HG03280 (cell line): Measurements from ENCODE around the gene PPP2R5D.

Source experiments
- ATAC-seq: cut with Tn5 transposase; IDR thresholded peaks from one replicate; pipeline ENCODE4 v1.9.1; 2021; ENCODE audit warnings: mild to moderate bottlenecking, moderate library complexity; ENCODE audit not compliant: unreplicated experiment

The PPP2R5D gene

GRCh38 chr6:42963179-42963854, 21.1 kb upstream of the PPP2R5D start:
- no peak for ATAC-seq

- ATAC-seq = no peak
These were observed 20.3 kb upstream of the PPP2R5D start for GRCh38 chr6:42963855-42964605.

DNA sequence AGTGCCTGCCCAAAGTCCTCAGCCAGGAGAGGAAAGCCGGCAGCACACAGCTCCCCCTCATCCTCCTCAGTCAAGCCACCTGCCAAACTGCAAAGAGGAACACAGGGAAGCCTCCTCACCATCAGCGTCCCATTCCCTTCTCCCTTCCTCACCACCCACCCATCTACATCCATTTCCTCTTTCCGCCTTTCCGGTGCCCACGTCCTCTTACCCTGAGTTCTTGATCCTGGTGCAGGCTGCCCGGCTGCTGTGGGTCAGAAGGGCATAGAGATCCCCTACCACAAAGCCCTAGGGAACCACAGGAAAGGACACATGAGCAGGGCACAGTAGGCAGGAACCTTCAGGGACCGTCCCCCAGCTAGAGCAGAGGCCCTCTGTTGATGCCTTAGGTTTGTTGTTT, 17.8 kb upstream of the PPP2R5D start:
- ATAC-seq = no peak

- ATAC-seq = no peak
These were observed 17.1 kb upstream of the PPP2R5D start for GRCh38 chr6:42967228-42967627.

GRCh38 chr6:42968126-42968701, 16.2 kb upstream of the PPP2R5D start:
- ATAC-seq = no peak

DNA sequence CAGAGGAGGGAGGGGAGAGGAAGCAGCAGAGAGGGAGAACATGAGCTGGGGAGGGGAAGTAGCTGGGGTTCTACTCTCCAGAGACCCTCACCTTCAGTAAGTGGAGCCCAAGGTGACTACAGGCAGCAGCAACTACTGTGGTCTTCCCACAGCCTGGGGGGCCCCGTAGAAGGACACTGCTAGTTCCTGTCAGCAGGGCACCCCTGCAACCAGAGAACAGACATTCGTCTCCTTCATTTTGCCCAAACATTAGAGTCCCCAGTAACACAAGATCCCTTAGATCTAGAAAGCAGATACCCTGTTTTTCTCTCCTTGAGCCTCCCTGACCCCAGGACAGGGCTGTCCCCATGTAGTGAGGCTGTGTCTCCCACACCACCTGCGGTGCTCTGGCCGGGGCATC, 15.6 kb upstream of the PPP2R5D start:
- no peak for ATAC-seq

DNA sequence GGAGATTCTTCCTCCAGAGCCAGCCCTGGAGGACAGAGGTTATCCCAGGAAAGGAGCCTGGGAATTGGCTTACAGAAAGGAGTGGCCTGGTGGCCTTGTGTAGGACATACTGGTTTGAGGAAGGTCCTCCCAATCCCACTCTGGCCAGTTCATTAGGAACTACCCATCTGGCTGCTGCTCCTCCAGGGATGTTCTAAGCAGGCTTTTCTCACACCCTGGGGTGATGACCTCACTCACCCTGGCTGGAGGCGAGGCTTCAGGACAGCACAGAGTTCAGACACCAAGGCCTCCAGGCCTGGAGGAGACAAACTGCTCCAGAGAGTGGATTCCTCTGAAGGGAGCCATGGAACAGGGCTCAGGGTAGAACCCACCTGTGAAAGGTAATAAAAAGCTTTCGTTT, 14.9 kb upstream of the PPP2R5D start:
- no peak for ATAC-seq

GRCh38 chr6:42969934-42970333, 14.4 kb upstream of the PPP2R5D start:
- ATAC-seq = no peak

GRCh38 chr6:42970871-42971612, 13.3 kb upstream of the PPP2R5D start:
- ATAC-seq = no peak

GRCh38 chr6:42971746-42972327, 12.5 kb upstream of the PPP2R5D start:
- ATAC-seq = no peak

GRCh38 chr6:42973926-42974325, 10.4 kb upstream of the PPP2R5D start:
- no peak for ATAC-seq

- no peak for ATAC-seq
These were observed 9.4 kb upstream of the PPP2R5D start for GRCh38 chr6:42974919-42975505.

DNA sequence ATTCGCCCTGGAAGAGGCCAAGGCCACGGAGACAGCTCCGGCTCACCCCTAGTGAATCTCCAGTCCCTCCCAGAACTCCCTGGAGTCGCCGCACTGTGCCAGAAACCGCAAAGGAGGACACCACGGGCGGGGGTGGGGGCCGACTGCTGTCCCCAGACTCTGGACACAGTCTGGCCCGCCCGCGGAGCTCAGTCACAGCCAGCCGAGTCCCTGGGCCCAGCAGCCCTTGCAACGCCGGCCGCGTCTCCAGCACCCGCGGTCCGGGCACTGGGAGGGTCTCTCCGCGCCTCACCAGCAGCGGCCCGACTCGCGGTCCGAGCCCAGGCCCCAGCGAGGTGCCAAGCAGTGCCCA, 5.9 kb upstream of the PPP2R5D start:
- no peak for ATAC-seq

DNA sequence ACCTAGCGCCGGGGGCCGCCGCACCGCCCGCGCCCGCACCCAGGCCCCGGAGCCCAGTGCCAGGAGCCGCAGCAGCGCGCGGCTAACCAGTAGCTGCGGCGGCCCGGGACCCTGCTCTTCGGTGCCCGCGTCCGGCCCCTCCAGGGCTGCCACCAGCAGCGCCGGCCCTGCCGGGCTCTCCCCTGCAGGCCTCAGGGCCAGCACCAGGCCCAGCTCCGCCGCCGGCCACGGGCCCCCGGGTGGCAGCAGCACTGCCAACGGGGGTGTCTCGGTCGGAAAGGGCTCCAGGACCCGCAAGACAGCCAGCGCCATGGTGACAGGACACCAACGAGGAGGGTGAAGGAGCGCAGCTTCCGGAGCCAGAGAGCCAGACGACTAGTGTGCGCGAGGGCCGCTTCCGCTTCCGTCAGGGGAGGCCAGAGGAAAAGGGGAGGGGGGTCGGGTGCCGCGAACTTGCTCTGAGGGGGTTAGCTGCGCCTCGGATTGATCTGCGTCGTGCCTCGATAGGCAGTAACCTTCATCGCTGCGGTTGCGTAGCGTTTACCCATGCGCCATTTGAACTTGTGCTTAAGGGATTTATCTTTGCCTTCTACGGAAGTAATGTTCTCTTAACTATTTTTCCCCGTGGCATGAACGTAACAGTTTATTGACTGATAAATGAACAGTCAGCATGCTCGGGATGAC, 5.4 kb upstream of the PPP2R5D start, which contains the start of gene PEX6:
PEX6 (minus strand) TSS at position 343 of the 684 bp plus-strand sequence; CDS start at position 312, 31 bp downstream.
- peak; percentile 92 for ATAC-seq

GRCh38 chr6:42979523-42980177, 4.7 kb upstream of the PPP2R5D start:
- ATAC-seq = no peak

DNA sequence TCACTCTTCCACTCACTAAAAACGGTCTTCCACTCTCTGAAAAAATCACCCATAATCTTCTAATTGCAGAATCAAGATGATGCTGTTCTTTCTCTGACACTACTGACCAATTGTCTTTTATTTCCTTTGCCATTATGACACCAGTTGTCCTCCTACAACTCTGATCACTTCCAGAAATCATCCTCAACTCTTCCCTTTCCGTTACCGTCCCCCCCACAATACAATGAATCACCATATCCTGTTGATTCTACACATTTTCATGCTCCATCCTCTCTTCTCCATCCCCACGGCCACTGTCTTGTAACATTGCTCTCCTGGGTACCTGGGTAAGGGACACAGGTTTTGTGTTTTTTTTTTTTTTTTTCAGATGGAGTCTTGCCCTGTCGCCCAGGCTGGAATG, 2.5 kb upstream of the PPP2R5D start:
- ATAC-seq = no peak

DNA sequence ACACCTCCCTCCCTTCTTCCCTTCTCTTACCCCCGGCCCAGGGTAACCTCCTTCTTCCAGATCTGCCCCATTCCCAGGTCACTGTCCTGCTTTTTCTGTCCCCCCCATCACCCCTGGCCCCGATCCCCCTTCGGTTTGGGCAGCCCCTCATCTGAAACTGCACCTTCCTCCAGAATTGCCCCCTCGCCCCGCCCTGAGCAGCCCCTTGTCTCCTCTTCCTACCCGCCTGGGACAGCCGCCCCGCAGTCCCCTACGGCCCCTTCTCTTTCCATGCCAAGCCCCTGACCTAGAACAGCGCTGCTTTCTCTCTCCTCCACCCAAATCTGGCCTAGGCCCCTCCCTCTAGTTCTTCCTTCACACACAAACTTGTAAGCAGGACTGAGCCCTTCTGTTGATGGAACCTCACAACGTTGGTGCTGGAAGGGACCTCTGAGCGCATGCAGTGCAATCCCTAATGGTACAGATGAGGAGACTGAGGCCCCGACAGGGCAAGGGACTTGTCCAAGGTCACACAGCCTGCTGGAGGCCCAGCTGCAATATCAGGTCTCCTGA, 630 bp downstream of the PPP2R5D start:
- ATAC-seq = no peak

DNA sequence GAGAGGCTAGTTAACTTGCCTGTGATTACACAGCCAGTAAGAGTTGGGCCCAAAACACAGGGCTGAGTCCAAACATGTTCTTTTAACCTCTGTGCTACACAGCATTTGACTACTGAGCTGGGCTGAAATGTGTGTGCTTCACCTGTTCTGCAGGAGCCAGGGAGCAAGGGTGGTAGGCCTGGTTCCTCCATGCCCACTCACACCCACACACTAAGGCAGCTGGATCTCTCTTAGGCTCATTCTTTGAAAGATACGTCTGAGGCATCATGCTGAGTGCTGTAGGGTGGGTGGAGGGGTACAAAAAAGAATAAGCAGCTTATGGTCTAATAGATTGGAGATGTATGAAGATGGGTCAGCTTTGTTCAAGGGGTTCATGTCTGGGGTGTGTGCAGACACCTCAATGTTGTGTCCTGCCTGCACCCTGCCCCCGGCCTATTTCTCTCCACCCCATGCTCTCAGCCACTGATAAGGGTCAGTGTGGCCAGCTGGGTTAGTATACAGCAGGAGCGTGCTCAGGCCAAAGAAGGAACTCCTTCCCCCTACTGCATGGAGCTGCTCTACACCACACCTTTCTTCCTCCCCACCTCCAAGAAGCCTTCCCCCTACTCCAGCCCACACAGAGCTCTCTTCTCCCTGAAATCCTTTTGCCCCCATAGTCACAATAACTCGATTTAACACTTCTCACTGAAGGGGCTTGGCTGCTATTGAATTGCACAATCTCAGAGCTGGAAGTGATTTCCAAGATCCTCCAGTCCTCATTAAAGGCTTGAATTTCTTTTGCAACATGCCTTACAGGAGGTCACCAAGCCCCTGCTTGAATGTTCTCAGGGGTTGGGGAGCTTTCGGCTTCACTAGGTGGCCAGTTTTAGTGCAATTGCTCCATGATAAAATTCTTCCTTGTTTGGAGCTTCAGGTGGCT, 3.4 kb downstream of the PPP2R5D start:
- ATAC-seq = no peak
